GM04504 (cell line): Measurements from ENCODE around the gene APOC3.
"Not testable (repeated sequence)": the region's sequence is repeated elsewhere in the genome, so short reads cannot be mapped to it uniquely, and the experiment has no call there.

ENCODE experiments used
- DNase-seq: peaks from one replicate; pipeline ENCODE4 v3.0.0-alpha.2; 2012; ENCODE audit warnings: low read depth

Gene APOC3

GRCh38 chr11:116829525-116830183 lies at the start of gene APOC3:
Gene APOC3, plus strand, starts transcription at chr11:116829907. Its CDS starts 676 bp downstream, at chr11:116830583.
- no peak for DNase-seq

- DNase-seq, result no peak
Observed at GRCh38 chr11:116782728-116783127, 47.0 kb upstream of the APOC3 start.

- DNase-seq, result no peak
Observed at GRCh38 chr11:116786326-116786725, 43.4 kb upstream of the APOC3 start.

GRCh38 chr11:116786966-116787365 lies 42.7 kb upstream of the APOC3 start:
- no peak for DNase-seq

GRCh38 chr11:116787436-116787785 lies 42.3 kb upstream of the APOC3 start:
- no peak for DNase-seq

GRCh38 chr11:116787786-116788486 lies 41.8 kb upstream of the APOC3 start, which contains the start of gene ZPR1:
Gene ZPR1, minus strand, starts transcription at chr11:116788023. Its CDS starts 33 bp downstream, at chr11:116787990.
- peak; percentile 37 for DNase-seq

- DNase-seq, result no peak
Observed at GRCh38 chr11:116788534-116788933, 41.2 kb upstream of the APOC3 start.

- DNase-seq, result no peak
Observed at GRCh38 chr11:116788975-116789374, 40.7 kb upstream of the APOC3 start.

GRCh38 chr11:116790167-116791001 lies 39.3 kb upstream of the APOC3 start:
- no peak for DNase-seq

GRCh38 chr11:116791002-116791812 lies 38.5 kb upstream of the APOC3 start:
- DNase-seq, result peak; percentile 32

- DNase-seq, result no peak
Observed at GRCh38 chr11:116791813-116792143, 37.9 kb upstream of the APOC3 start, which contains the start of gene APOA5. Gene APOA5, minus strand, starts transcription at chr11:116791879. Its CDS starts 19 bp downstream, at chr11:116791860.

- DNase-seq, result no peak
Observed at GRCh38 chr11:116792144-116792868, 37.4 kb upstream of the APOC3 start.

GRCh38 chr11:116792869-116793771 lies 36.6 kb upstream of the APOC3 start:
- DNase-seq, result peak; percentile 51

GRCh38 chr11:116793772-116794097 lies 36.0 kb upstream of the APOC3 start:
- no peak for DNase-seq

GRCh38 chr11:116794851-116795250 lies 34.9 kb upstream of the APOC3 start:
- no peak for DNase-seq

GRCh38 chr11:116796548-116796947 lies 33.2 kb upstream of the APOC3 start:
- DNase-seq, result no peak

GRCh38 chr11:116797816-116798215 lies 31.9 kb upstream of the APOC3 start:
- no peak for DNase-seq

GRCh38 chr11:116798368-116798767 lies 31.3 kb upstream of the APOC3 start:
- DNase-seq, result no peak

GRCh38 chr11:116800610-116801009 lies 29.1 kb upstream of the APOC3 start:
- no peak for DNase-seq

- not testable (repeated sequence) for DNase-seq
Observed at GRCh38 chr11:116801662-116802061, 28.0 kb upstream of the APOC3 start.
